DMS153 treated with DMSO at 0.1 percent for 48 hours (cell line): ENCODE measurements around the gene GPN2.
"Not testable (repeated sequence)": the region's sequence is repeated elsewhere in the genome, so short reads cannot be mapped to it uniquely, and the experiment has no call there.

ENCODE experiments used
- DNase-seq: peaks from one replicate; lab custom pipeline; 2025; ENCODE audit not compliant: unreplicated experiment; lab: John Stamatoyannopoulos, UW

GPN2 gene

DNA sequence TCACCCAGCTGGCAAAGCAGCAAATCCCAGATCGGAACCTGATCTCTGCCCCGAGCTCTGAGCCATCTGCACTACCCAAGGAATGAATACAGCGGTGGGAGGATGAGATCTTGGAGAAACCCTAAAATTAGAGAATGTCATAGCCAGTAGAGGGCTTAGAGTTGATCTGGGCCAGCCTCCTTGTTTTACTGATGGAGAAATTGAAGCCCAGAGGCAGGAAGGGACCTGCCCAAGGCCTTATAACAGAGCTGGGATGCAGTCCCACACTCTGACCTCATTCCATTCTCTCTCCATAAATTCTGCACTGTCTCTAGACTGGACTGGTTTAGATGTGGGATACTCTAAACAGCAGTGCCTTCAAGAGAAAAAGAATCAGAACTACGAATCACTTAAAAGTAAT is 31.9 kb downstream of the GPN2 start:
- no peak for DNase-seq

DNA sequence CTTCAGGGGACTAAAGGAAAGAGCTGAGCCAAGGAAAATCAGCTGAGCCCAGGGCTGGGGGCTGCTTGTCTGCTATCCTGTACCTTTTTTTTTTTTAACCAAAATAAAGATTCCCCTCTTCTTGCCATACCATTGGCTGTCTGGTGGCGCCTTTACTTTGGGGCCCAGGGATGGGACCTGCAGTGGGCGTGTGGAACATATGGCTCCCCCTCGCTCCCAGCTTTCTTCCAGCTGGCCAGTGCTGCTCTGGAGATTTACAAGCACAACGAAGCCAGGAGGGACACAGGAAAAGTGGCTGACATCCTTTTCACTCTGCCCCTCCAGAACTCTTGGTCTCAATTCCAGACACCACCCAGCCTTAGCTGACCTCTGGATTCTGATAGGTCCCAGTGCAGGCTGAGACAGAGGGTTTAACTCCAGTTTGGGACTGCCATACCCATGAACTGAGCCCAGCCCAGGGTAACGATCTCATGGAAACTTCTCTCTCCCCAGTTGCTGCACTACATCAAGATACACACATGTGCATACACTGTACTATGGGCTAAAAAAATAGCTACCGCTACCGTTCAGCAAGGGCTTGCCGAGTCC is 32.5 kb downstream of the GPN2 start:
- no peak for DNase-seq

DNA sequence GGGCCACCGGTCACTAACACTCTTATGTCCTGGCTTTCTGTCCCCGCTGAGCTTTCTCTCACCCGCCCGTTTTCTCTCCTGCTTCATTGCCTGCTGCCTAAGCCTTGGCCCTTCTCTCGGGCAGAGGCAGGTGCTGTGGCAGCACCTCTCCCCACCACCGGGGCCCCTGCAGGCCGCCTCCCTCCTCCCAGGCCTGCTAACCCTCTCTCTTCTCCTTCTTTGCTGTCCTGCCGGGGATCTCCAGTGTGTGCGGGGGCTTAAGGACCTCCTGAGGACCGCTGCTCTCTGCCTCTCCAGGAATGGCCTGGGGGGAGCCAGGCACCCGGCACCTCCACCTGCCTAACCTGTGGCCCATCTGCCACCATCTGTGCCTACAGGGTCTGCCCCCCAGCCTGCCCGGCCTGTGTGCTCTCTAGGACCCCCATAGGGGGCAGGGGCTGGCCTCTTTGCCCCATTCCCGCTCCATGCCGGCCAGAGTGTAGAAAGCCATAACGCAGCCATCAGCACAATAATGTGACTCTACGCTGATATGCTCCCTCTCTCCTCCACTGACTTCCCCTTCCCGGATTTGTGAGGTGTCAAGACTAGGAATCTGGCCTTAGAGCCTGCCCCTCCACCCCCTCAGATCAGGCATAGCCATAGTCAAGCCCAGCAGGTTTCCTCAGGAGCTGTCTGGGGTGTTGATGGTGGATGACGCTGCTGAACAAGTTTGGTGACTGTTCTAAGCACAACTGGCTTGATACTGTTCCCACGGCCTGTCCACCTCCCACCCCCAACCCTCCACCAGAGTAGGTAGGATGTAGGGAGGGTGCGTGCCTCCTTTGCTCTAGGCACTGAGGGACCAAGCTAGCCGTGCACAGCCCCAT is 33.2 kb downstream of the GPN2 start:
- no peak for DNase-seq

DNA sequence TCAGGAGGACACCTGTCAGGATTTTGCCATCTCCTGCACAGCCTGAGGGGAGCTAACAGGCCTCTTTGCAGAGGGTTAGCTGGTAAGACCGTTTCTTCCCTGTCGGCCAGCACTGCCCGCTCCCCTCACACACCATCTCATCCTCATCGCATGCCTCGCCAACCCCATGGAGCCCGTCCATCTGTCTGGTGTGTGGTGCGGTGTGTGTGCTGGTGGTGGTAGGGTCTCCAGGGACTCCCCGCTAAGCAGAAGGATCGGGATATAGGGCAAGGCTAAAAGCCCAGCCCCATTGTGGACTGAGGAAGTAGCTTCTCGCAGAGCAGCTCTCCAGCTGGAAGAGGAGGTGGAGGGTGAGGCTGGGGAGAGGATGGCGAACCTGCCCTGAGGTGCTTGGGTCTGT is 33.9 kb downstream of the GPN2 start:
- no peak for DNase-seq

DNA sequence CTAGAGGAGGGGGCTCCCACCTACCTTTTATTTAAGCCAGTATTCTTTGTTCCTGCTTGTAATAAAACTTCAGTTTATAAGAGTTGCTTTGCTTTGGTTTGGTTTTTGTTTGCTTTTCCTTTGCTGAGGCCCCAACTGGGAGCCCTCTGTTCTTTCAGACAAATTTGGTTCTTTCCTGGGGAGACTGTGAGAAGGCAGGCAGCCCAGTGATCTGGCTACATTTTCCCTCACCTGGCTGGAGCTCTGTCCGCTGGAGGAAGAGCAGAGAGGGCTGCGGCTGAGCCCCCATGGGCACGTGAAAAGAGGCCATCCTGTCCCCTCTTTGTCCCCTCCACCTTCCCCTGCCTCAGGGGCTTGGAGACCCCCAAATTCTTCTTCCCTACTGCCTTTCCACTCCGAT is 34.4 kb downstream of the GPN2 start:
- DNase-seq = no peak

DNA sequence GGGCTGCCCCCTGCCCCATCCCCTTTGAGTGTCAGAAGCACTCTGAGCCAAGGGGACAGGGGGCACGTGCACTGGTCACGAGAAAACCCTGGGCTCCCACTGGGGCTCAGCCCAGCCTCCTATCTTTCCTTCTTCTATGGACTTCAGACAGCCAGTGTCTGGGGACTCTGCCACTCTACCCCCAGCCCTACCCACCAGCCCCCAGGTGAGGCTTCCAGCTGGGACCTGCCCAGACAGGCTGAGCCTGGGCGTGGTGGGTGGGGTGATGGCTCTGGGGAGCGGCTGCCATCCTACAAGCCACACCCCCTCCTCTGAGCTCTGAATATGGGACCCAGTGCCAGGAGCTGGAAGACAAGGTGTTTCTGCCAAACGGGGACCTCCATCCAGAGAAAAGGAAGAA is 35.2 kb downstream of the GPN2 start:
- no peak for DNase-seq

DNA sequence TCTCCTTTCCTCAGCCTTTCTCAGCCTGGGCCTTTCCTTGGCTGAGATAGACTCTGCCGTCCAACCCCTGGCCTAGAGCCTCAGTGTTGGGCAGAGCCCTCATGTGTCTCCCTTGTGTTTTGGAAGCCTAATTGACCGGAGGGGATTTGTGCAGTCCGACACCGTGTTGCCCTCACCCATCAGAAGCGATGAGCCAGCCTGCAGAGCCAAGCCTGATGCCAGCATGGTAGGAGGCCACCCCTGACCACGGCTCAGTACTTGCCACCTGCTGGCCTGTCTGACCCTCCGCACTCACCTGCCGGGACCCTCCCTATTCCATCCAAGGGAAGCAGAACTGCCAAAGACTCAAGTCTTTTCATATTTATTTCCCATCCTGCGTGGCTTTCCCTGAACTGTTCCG is 36.5 kb downstream of the GPN2 start:
- no peak for DNase-seq

DNA sequence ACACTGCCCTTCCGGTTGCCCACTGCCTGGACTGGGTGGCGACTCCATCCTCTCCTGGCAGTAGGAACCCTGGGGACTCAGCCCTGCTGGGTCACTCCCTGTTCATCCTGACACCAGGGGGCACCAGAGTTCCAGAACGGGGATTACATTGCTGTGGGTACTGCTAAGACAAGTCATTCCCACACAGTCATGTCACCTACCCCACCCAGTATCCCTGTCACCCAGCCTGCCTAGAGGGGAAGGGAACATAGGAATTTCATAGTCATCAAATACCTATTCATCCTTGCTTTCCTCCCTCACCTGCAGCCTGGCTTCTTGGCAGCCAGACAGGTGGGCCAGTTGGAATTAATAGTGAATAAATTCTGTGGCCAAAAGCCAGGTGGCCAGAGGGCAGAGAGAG is 36.9 kb downstream of the GPN2 start:
- DNase-seq = peak; percentile 92

DNA sequence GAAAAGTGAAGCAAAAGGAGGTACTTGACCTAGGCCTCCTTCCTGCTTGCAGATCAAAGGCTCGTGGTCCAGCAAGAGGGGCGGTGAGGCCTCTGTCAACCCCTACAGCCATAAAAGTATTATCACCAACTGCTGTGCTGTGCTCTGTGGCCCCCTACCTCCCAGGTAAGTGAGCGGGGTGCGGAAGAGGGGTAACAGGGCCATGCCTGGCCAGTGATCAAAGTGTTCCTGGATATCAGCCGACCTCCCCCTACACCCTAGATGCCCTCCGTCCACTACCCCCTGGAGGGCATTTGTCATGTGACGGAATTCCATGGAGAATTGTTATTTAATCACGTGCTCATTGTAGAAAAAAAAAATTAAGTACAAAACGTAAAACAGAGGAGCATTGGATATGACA is 37.4 kb downstream of the GPN2 start:
- DNase-seq = no peak

DNA sequence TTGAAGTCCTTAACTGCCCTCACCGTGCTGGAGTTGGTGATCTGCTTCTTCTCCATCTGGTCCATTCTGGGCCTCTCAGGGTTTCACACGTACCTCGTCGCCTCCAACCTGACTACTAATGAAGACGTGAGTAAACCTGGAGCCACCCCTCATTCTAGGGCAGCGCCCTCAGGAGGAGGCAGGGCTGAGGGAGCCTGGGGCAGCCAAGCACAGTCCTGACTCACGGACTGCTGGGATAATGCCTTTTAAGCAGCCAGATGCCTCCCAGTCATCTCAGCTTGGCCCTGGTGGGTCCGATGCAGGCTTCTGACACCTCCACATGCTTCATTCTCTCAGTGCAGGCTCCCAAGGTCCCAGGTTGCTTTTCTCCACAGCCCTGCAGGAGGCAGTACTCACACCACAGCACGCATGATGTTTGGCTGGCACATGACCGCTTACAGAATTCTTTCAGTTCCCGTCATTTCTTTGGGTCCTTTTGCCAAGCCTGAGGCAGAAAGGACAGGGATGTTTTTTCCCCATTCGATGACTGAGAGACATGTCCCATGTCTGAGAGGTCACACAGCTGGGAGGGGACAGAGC is 38.9 kb downstream of the GPN2 start:
- DNase-seq = no peak

DNA sequence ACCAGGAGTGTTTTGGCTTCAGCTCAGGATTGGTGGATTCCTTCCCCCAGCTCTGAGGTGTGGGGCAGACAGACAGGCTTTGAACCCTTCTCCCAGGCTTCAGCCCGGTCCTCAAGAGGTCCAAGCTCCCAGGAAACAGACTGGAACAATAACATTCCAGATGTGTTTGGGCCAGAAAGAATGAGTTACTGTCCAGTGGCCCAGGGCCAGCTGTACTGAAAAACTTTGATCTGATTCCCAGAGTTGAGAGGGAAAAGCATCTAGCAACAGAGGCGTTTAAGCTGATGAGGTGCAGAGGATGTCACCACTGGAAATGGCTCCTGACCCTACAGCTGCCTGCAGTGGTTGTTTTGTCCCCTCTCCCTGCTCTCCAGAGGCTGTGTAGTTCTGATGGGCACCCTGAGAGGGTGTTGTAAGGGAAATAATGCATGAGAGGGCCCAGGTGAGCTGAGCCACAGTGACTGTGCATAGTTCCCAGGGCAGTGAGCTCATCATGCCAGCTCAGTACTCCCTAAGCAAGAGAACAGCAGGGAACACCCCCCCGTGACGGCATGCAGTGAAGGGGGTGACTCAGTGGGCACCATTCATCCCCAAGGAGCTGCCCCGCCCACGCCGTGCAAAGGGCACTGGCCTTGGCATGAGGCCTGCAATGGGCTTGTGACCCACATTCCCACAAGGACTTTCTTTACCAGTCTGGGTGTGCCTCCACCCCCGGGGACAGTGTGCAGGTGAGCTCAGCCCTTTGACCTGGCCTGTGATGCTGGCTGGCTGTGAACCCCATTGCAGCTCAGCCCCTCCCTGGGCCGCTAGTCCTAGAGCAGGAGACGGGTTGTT is 40.9 kb downstream of the GPN2 start:
- no peak for DNase-seq

DNA sequence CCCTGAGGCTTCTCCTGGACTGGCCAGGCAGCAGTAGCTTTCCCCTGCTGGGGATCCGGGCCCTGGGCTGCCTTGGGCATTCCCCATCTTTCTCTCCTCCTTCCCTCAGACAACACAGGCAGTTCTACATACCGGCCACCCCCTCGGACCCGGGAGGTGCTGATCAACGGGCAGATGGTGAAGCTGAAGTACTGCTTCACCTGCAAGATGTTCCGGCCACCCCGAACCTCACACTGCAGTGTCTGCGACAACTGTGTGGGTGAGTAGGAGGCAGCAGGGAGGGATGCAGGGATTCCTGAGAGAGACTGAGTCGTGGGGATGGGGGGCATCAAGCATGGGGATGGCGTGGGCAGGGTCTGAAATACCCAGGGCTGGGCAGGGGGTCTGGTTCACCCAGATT is 41.6 kb downstream of the GPN2 start:
- no peak for DNase-seq

DNA sequence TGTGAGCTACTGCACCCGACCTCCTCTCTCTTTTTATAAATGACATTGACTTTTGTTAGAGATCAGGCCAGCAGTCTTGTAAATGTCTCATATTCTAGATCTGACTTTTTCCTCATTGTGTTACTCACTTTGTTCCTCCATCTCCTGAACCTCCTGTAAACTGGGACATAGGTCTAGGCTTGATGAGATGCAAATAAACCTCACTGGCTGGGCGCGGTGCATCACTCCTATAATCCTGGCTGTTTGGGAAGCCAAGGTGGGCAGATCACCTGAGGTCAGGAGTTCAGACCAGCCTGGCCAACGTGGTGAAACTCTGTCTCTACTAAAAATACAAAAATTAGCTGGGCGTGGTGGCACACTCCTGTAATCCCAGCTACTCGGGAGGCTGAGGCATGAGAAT is 42.3 kb downstream of the GPN2 start:
- DNase-seq = not testable (repeated sequence)

DNA sequence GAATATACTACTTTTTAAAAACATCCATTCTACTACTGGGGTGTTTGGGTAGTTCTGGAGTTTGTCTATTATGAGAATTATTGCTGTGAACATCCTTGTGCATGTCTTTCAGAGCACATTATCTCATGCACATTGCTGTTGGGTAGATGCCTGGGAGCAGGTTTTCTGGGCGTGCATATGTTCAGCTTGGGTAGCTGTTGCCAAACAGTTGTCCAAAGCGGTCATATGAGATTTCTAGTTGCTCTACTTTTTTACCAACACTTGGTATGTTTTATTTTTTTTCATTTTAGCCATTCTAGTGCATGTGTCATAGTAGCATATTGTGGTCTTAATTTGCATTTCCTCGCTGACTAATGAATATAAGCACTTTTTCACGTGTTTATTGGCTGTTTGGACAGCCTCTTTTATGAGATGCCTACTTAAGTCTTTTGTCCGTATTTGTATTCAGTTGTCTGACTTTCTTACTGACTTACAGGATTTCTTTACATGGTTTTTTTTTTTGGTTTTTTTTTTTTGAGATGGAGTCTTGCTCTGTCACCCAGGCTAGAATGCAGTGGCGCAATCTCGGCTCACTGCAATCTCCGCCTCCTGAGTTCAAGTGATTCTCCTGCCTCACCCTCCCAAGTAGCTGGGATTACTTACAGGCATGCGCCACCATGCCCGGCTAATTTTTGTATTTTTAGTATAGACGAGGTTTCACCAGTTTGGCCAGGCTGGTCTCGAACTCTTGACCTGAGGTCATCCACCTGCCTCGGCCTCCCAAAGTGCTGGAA is 45.5 kb downstream of the GPN2 start:
- no peak for DNase-seq

DNA sequence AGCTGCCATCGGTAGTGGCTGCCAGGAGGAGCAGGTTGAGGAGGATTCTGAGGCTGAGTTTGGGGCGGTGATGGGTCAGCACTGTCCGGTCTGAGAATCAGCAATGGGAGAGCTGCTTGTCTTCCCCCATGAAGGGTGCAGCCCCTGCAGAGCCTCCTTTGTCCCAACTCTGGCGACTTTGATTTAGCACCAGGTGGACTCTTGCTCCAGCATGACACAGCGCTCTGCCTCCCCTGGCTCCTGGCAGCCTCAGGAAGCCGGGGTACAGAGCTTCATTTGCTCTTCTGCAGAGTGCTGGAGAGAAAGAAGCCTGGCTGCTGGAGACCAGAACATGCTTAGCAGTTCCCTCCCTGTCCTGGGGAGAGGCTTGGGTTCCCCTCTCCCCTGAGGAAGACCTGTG is 50.3 kb downstream of the GPN2 start:
- DNase-seq = no peak

DNA sequence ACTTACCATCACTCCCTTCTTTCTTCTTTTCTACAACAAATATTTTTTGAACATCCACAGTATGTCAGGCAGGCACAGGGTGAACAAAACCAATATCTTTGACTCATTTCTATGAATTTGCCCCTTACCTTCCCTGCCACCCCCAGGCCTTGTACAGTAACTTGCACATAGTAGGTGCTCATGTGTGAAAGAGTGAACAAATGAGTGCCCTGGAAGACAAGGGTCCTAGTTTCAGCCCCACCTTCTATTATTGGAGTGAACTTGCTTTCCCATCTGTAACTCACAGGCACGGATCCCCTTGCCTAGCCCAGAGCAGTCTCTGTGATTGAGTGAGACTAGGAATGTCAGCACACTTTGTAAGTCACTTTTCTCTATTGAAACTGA is 50.8 kb downstream of the GPN2 start:
- DNase-seq = no peak

DNA sequence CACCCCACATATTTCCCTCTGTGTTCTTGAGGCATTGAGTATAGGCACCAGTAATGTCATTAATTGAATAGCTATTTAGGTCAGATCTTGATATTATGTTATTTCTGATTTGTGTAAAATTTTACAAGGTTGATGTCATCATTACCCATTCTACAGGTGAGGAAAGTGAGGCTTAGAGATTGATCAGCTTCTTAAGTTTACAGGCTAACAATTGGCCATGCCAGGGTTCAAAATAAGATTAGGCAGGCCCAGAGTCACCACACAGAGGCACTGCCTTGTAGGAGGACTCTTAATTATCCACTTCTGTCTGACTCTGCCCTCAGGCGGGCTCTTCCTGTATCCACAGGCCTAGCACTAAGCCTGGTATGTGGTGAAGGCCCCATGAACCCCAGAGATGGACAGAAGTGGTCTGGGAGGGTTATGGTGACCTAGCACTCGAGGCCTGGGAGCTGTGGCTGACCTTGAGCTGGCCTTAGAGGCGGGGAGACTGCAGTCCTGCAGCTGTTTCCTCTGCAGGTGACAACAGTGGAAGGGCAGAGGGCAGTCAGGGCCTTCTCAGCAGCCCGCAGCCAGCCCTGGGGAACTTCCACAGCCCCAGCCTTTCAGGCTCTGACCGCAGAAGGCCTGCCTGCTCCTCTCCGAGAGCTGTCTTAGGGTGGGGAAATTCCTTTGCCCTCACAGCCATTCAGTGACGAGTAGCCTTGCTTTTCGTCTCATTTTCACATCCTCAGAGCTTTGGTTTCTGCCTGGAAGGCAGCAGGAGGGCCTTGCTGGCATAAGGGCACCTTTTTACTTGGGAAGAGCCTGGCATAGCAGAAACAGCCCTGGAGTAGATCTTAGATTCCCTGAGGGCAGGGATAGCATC is 51.4 kb downstream of the GPN2 start:
- no peak for DNase-seq

DNA sequence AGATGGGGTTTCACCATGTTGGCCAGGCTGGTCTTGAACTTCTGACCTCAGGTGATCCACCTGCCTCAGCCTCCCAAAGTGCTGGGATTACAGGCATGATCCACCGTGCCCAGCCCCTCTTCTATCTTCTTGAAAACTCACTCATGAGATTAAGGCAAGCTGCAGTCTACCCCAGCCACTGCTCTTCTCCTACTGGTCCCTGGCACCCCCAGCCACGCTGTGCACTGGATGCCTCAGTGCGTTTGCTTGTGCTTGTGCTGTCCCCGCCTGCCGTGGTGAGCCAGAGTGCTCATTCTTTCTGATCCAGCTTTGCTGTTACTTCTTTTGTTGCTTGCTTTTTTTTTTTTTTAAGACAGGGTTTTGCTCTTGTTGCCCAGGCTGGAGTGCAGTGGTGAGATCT is 52.4 kb downstream of the GPN2 start:
- DNase-seq = not testable (repeated sequence)

DNA sequence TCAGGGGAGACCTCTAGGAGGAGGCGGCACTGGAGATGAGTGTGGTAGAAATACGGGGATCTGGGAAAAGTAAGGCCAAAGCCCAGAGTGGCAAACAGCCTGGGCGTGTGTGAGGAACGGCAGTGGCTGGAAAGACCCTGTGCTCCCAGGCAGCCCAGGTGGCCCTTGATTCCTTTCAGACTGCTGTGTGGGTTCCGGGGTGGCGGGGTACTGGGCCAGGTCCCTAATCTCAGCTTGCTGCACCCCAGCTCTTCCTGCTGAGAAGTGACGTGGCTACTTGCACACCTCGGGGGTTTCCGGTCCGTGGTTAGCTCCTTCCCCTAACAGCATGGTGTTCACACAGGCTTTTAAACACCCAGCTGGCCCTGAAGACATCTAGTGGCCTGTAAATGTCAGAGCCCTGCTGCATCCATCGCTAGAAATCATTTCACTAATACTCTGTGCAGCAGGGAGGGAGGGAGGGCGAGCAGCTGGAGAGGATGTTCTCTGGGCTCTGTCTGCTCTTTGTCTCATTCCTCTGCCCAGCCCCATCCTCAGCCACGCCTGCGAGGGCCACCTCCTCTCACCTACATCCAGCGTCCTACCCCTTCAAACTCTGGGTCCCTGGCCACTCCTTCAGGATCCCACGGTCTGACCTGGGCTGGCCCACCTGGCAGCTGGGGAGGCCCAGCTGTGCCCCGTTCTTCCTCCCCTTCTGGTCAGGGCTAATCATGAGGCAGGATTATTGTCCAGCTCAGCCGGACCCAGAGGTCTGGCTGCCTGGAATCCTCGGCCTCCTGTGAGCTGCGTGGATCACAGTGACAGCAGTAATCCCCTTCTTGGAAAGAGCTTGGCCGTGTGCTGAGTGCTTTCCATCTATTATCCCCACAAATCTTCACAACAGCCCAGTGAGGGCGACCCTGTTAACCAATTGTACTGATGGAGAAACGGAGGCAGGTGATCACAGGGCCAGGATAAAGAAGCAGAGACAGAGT is 56.4 kb downstream of the GPN2 start:
- no peak for DNase-seq
